HG03558 (cell line): Measurements from ENCODE around the gene SYT14.
"Not testable (repeated sequence)": the region's sequence is repeated elsewhere in the genome, so short reads cannot be mapped to it uniquely, and the experiment has no call there.

Experiments used
- ATAC-seq: cut with Tn5 transposase; IDR thresholded peaks from one replicate; pipeline ENCODE4 v1.9.1; 2021; ENCODE audit warnings: moderate number of reproducible peaks; ENCODE audit not compliant: unreplicated experiment; ENCODE audit errors: extremely low read depth

The SYT14 gene

GRCh38 chr1:210189426-210189825 lies 251.4 kb downstream of the SYT14 start:
- ATAC-seq = no peak

DNA sequence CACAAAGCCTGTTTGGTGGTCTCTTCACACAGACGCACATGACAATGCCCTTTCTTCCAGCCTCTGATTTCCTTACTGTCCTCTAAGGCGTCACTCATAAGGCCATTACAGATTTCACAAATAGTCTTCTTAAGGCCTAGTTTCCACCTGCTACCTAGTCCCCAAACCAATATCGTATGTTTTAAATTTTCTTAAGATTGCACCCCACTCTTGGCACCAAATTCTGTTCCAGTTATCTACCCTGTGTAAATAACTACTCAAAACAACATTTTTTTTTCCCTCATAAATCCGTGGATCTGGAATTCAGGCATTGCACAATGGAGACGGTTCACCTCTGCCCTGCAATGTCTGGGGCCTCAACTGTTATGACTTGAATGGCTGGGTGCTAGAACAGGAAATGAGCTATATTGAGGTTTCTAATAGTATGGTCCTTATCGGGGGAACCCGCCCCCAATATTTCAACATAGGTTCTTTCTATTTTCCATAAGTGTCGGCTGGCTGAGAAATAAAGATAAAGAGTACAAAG lies 257.7 kb downstream of the SYT14 start:
- ATAC-seq = no peak

DNA sequence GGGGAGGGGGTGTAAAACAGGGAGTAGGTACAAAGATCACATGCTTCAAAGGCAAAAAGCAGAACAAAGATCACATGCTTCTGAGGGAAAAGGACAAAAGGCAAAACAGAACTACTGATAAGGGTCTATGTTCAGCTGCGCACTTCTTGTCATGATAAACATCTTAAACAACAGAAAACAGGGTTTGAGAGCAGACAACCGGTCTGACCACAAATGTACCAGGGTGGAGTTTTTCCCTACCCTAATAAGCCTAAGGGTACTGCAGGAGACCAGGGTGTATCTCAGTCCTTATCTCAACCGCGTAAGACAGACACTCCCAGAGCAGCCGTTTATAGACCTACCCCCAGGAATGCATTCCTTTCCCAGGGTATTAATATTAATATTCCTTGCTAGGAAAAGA lies 258.2 kb downstream of the SYT14 start:
- not testable (repeated sequence) for ATAC-seq

- ATAC-seq = no peak
These were observed 260.8 kb downstream of the SYT14 start for GRCh38 chr1:210198840-210199239.

DNA sequence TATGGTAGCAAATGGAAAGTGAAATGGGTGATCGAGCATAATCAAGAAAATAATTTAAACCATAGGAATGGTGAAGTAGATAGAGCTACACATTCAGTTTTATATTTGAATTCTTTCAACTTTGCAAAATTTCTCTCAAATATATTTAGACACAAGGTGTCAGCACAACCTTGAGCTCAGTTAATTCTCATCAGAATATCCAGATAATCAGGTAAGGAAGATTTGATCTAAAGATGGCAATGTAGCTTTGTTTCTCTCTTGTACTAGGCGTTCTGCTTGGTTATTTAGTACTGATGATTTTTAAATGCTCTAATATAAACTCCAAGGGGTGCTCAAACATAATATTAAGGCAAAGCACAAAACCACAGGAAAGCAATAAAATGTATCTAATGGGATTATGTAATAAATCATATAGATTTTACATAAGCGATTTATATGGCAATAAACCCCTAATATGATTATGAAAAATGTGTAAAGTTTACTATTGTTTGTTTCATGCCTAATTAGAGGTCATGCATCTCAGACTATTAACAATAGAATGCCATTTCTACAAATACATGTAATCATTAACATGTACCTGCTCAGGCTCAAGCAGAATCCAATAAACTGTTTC lies 262.2 kb downstream of the SYT14 start:
- no peak for ATAC-seq

- ATAC-seq = no peak
These were observed 263.7 kb downstream of the SYT14 start for GRCh38 chr1:210201681-210202080.

GRCh38 chr1:210207597-210208450 lies 269.8 kb downstream of the SYT14 start:
- ATAC-seq = no peak

DNA sequence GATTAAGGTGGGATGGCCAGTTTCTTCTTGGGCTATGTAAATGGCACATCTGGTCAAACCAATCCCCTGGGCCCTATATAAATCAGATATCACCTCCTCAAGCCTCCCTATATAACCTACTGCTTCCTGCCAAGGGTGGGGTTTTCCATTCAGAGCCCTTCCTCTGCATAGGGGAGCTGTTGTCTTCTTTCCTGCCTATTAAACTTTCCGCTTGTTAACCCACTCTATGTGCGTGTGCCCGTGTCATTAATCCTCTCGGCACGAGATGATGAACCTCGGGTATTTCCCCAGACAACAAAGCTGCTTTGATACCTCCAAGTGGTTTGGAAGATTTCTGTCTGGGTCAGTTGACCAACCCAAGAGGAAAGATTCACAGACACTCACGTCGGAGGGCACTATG lies 275.3 kb downstream of the SYT14 start:
- no peak for ATAC-seq

GRCh38 chr1:210214573-210215409 lies 276.8 kb downstream of the SYT14 start:
- ATAC-seq = no peak

DNA sequence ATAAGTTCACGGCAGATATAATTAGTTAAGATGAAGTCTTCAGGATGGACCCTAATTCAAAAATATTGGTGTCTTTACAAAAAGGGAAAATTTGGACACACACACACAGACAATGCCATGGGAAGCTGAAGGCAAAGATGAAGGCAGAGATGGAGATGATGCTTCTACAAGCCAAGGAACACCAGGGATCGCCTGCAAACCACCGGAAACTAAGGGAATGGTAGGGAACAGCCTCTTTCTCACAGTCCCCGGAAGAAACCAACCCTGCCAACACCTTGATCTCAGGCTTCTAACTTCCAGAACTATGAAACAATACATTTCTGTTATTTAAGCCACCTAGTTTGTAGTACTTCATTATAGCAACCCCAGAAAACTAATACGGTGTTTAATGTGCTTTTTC lies 279.5 kb downstream of the SYT14 start:
- no peak for ATAC-seq

DNA sequence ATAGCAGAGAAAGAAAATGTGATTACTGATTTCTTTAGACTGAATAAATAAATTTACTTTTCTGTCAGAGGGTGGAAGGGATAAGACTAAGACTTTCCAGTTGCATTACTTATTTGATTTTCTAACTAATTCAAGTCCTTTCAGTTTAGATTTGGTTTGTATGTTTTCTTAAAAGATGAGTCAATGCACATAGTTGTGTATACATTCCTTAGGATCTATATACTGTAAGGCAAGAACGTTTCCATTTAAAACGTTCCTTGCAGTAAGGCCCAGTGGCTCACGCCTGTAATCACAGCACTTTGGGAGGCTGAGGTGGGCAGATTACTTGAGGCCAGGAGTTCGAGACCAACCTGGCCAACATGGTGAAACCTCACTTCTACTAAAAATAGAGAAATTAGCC lies 280.0 kb downstream of the SYT14 start:
- ATAC-seq = no peak
